HG03064 (cell line): Measurements from ENCODE around the gene LDLR.
"Not testable (repeated sequence)": the region's sequence is repeated elsewhere in the genome, so short reads cannot be mapped to it uniquely, and the experiment has no call there.

Experiments used
- ATAC-seq: cut with Tn5 transposase; IDR thresholded peaks from one replicate; pipeline ENCODE4 v1.9.1; 2021; ENCODE audit warnings: low read depth; ENCODE audit not compliant: unreplicated experiment

LDLR gene

DNA sequence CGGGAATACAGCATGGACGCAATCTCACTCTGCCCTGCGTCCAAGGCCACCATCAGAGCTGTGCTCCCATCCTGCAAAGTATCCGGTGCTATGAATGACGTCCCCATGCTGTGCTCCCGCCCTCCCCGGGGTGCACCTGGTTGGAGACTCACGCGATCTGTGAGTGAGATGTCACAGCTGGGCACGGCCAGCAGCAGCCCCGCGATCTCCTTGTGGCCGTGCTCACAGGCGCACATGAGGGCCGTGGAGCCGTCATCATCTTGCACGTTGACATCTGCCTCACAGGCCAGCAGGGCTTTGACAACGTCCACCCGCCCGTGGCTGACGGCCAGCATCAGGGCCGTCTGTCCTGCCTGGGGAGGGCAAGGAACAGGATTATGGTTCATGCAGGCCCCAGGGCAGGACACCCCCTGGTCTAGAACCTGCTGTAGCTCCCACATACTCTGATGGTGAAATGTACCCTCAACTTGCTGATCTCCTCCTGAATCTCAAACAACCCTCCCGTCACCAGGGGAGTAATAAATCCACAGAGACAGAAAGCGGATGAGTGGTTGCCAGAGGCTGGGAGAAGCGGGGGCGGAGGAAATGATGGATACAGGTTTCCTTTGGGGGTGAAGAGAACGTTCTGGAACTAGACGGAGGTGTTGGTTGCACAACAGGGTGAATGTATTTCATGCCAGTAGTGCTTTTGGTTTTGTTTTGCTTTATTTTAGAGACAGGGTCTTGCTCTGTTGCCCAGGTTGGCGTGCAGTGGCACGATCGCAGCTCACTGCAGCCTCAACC is 80.8 kb downstream of the LDLR start:
- ATAC-seq: no peak

GRCh38 chr19:11171144-11171543 is 81.9 kb downstream of the LDLR start:
- no peak for ATAC-seq

- ATAC-seq: no peak
Observed at GRCh38 chr19:11172576-11172975, 83.3 kb downstream of the LDLR start.

DNA sequence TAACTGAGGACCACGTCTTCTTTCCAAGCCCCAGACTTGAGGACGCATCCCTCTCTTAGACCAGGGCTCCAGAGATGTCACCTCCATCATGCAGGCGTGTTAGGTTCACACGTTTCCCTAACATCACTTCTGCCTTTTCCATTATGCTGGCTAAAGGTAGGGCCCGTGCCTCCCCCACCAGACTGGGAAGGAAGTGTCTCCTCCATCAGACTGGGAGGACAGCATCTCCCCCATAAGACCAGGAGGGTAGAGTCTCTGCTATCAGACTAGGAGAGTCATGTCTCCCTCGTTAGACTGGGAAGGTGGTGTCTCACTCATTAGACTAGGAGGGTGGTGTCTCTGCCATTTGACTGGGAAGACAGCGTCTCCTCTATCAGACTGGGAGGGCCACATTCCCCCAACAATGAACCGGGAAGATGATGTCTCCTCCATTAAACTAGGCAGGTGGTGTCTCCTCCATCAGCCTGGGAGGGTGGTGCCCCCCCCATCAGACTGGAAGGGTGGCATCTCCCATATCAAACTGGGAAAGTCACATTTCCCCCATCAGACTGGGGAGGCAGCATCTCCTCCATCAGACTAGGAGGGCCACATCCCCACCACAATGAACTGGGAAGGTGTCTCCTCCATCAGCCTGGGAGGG is 84.4 kb downstream of the LDLR start:
- no peak for ATAC-seq

- ATAC-seq: no peak
Observed at GRCh38 chr19:11174336-11174735, 85.1 kb downstream of the LDLR start.

DNA sequence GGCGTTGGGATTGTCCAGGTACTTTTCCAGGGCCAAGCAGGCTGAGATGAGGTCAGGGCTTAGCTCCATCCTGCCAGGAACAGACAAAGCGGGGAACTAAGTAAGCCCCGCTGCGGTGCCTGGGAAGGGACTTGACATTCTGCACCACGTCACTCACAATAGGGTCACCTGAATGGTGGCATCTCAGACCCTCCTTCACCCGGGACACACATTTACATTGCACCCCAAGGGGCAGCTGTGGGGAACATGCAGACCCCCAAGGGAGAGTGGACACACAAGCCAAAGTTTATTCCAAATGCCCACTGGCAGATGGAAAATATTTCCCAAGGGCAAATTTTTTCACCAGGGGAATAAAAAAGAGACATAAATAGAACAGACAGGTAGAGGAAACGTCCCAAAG is 86.7 kb downstream of the LDLR start:
- no peak for ATAC-seq

DNA sequence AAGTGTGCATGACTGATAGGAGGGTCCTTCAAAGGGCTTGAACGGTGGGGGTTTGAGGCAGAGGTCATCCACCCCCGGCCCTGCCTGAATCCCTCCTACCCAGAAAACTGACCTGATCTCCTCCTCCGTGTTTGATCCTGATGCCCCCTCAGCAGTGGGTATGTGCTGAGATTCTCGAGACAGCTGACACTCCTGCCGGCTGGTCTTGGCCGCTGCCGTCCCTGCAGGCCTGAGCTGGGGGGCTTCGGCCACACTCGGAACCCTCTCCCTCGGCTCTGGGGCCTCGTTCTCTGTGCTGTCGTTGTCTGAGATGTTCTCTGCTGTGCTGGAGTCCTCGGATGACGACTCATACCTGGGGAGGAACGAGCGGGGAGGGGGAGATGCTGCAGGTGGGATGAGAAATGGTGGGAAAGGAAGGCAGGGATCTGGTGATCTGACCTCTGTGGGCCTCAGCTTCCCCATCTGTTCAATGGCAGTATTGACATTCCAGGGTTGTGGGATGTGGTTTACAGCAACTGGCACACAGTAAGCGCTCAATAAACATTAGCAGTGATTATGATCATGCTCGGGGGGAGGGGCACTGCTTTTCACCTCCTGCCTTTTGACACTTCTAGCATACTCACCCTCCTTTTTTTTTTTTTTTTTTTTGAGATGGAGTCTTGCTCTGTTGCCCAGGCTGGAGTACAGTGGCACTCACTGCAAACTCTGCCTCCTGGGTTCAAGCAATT is 87.4 kb downstream of the LDLR start:
- no peak for ATAC-seq

- ATAC-seq: no peak
Observed at GRCh38 chr19:11177592-11177991, 88.3 kb downstream of the LDLR start.

GRCh38 chr19:11179145-11179465 is 89.8 kb downstream of the LDLR start:
- ATAC-seq: not testable (repeated sequence)

- ATAC-seq: no peak
Observed at GRCh38 chr19:11179716-11180297, 90.5 kb downstream of the LDLR start.

DNA sequence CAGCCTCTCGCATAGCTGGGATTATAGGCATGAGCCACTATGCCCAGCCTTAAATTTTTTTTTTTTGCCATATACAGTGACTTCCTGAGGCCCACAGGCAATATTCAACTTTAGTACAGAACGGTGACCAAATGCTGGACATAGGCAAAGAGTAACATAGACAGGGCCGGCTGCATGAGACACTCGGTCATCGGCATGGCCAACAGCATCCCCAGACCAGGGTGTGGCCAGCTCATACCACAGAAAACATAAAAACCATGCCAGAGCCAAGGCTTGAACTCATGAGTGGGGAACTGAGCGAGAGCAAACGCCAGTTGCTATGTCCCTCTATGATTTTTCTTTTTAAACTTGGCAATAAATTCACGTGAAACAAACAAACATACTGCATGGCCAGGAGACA is 91.1 kb downstream of the LDLR start:
- ATAC-seq: no peak

- not testable (repeated sequence) for ATAC-seq
Observed at GRCh38 chr19:11180975-11181374, 91.7 kb downstream of the LDLR start.

GRCh38 chr19:11181488-11181887 is 92.2 kb downstream of the LDLR start:
- ATAC-seq: no peak
